ENCODE measurements around the gene GALNT4.

DNA sequence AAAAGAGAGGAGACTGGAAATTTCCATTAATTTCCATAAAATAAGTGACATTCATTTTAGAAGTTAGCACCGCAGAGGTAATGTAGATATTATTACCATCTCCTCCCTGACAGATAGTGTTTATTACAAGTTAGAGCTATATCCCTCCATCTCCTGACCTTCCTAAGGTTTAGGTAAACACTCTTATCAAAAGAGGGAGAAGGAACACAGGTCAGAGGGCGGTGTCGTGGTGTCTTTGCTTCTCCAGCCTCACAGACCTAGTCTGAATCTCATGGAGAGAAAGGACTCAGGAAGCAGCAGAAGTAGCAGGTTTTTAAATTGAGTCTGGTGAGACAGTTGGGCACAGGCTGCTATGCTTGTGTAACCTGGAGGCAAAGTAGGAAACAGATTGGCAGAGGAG is 12.8 kb upstream of the GALNT4 start:
- TF ChIP-seq POLR2AphosphoS5 (IDR thresholded peaks at IDR 0.05) (no peak), EP300 (IDR thresholded peaks at IDR 0.05; ENCODE audit: low read depth) (no peak), POLR2A (IDR thresholded peaks at IDR 0.05) (no peak)
- TF ChIP-seq, protein P1, sequence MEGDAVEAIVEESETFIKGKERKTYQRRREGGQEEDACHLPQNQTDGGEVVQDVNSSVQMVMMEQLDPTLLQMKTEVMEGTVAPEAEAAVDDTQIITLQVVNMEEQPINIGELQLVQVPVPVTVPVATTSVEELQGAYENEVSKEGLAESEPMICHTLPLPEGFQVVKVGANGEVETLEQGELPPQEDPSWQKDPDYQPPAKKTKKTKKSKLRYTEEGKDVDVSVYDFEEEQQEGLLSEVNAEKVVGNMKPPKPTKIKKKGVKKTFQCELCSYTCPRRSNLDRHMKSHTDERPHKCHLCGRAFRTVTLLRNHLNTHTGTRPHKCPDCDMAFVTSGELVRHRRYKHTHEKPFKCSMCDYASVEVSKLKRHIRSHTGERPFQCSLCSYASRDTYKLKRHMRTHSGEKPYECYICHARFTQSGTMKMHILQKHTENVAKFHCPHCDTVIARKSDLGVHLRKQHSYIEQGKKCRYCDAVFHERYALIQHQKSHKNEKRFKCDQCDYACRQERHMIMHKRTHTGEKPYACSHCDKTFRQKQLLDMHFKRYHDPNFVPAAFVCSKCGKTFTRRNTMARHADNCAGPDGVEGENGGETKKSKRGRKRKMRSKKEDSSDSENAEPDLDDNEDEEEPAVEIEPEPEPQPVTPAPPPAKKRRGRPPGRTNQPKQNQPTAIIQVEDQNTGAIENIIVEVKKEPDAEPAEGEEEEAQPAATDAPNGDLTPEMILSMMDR (IDR thresholded peaks at IDR 0.05), result no peak
